ENCODE measurements around the gene SLCO1B1.
"Not testable (repeated sequence)": the region's sequence is repeated elsewhere in the genome, so short reads cannot be mapped to it uniquely, and the experiment has no call there.

The SLCO1B1 gene

GRCh38 chr12:21130998-21131397 lies at the start of gene SLCO1B1:
Gene SLCO1B1, plus strand, starts transcription at chr12:21131194. Its CDS starts 10,381 bp downstream, at chr12:21141575.
- no peak for DNase-seq

- not testable (repeated sequence) for DNase-seq
These were observed 46.2 kb upstream of the SLCO1B1 start for GRCh38 chr12:21084753-21085152.

GRCh38 chr12:21111732-21112131 lies 19.3 kb upstream of the SLCO1B1 start:
- no peak for DNase-seq

GRCh38 chr12:21113266-21113665 lies 17.7 kb upstream of the SLCO1B1 start:
- no peak for DNase-seq

GRCh38 chr12:21117995-21118394 lies 13.0 kb upstream of the SLCO1B1 start:
- no peak for DNase-seq

- DNase-seq = no peak
These were observed 12.2 kb upstream of the SLCO1B1 start for GRCh38 chr12:21118760-21119159.

- no peak for DNase-seq
These were observed 1.6 kb upstream of the SLCO1B1 start for GRCh38 chr12:21129351-21129750.

GRCh38 chr12:21129906-21130305 lies 1.1 kb upstream of the SLCO1B1 start:
- no peak for DNase-seq

GRCh38 chr12:21137318-21137999 lies 6.5 kb downstream of the SLCO1B1 start:
- not testable (repeated sequence) for DNase-seq

GRCh38 chr12:21138016-21138415 lies 7.0 kb downstream of the SLCO1B1 start:
- no peak for DNase-seq

- no peak for DNase-seq
These were observed 13.3 kb downstream of the SLCO1B1 start for GRCh38 chr12:21144309-21144708.

- not testable (repeated sequence) for DNase-seq
These were observed 18.9 kb downstream of the SLCO1B1 start for GRCh38 chr12:21149861-21150260.

GRCh38 chr12:21151184-21151583 lies 20.2 kb downstream of the SLCO1B1 start:
- no peak for DNase-seq

GRCh38 chr12:21155522-21156351 lies 24.7 kb downstream of the SLCO1B1 start:
- no peak for DNase-seq

- DNase-seq = no peak
These were observed 34.1 kb downstream of the SLCO1B1 start for GRCh38 chr12:21165048-21165447.

- peak; percentile 8 for DNase-seq
These were observed 39.0 kb downstream of the SLCO1B1 start for GRCh38 chr12:21169878-21170472.

- no peak for DNase-seq
These were observed 41.1 kb downstream of the SLCO1B1 start for GRCh38 chr12:21172079-21172478.

GRCh38 chr12:21183721-21184275 lies 52.8 kb downstream of the SLCO1B1 start:
- no peak for DNase-seq

- no peak for DNase-seq
These were observed 59.0 kb downstream of the SLCO1B1 start for GRCh38 chr12:21190016-21190415.

- not testable (repeated sequence) for DNase-seq
These were observed 83.4 kb downstream of the SLCO1B1 start for GRCh38 chr12:21214433-21214832.

GRCh38 chr12:21219206-21219605 lies 88.2 kb downstream of the SLCO1B1 start:
- DNase-seq = no peak

GRCh38 chr12:21220266-21220665 lies 89.3 kb downstream of the SLCO1B1 start:
- no peak for DNase-seq

- no peak for DNase-seq
These were observed 90.1 kb downstream of the SLCO1B1 start for GRCh38 chr12:21221072-21221471.

All from HCEC 1CT (cell line).